Measurements from ENCODE around the gene TRA2A.
"Not testable (repeated sequence)": the region's sequence is repeated elsewhere in the genome, so short reads cannot be mapped to it uniquely, and the experiment has no call there.

GRCh38 chr7:23525611-23526010 is 6.2 kb downstream of the TRA2A start:
- TF ChIP-seq IKZF1 (conservative IDR thresholded peaks at IDR 0.05); CTCF (IDR thresholded peaks at IDR 0.05 in 2 of 3, conservative IDR thresholded peaks at IDR 0.05 in 1 of 3; ENCODE audit: control insufficient read depth in 2 of 3, extremely low read depth in 1 of 3, insufficient read depth in 1 of 3, low read depth in 3 of 3, low read length in 3 of 3); HDGF (IDR thresholded peaks at IDR 0.05); EP300 (IDR thresholded peaks at IDR 0.05; ENCODE audit: borderline replicate concordance in 1 of 2, control insufficient read depth in 1 of 2, low read depth in 2 of 2, low read length in 2 of 2); CEBPB (IDR thresholded peaks at IDR 0.05; ENCODE audit: borderline replicate concordance in 1 of 2, low read depth in 2 of 2, low read length in 2 of 2); SMC3 (IDR thresholded peaks at IDR 0.05; ENCODE audit: borderline replicate concordance, low read length): not testable (repeated sequence)

All from GM12878 (cell line).